ENCODE data around the gene ENTPD3. TPM values are rescaled to one million over a fixed set of nuclear protein-coding genes. Genes with fewer than 3 reads are reported as not detected.

The ENTPD3 gene
- total RNA-seq, 1 experiment from 2014 or later: not detected

DNA sequence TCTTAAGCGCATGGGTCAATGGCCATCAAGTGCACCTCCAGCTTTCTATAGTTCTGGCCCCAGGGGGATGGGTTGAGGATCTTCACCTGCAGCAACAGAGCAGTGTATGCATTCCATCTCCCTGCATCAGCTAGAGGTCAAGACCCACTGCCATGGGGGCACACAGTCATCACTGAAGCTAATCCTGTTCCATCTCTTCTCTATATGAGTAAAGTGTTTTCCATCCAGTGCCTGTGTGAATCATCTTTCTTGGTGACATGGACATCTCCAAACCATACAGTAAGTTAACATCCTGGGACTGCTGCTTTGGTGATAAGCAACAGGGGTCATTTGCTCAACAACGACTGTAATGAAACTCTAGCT is 4.4 kb upstream of the ENTPD3 start:
- no peaks in the 10 kb centered on the region for H3K4me1 ChIP-seq (replicated peaks)
- H3K27me3 ChIP-seq (replicated peaks): no peaks in the 10 kb centered on the region
- H3K36me3 ChIP-seq: no peaks in the 10 kb centered on the region
- no peak for DNase-seq (ENCODE audit: low read depth in 1 of 2, low spot score in 2 of 2)
- H3K27ac ChIP-seq: no peak overlapping the region
- H3K9me3 ChIP-seq (replicated peaks): no peaks in the 10 kb centered on the region
- H3K4me3 ChIP-seq: no peak overlapping the region

DNA sequence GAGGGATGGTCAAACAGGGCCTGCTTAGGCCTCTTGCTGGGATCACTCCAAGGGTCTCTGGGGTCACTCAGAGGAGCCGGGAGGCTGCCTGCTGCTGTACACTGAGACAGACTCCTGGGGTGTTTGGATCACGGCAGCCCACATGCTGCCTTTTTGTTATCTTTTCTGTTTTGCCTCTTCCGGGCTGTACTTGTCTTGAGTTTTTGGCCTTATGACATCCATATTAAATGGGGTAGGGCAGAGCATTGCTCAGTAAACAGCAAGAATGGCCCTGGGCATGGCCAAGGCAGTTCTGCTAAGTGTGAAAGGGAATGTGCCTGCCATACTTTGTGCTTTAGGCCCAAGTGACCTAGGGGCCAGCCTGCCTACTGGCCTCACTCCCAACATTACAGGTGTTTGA is 771 bp upstream of the ENTPD3 start:
- no peak for DNase-seq (ENCODE audit: low read depth in 1 of 2, low spot score in 2 of 2)
- H3K9me3 ChIP-seq (replicated peaks): no peaks in the 10 kb centered on the region
- H3K36me3 ChIP-seq: no peaks in the 10 kb centered on the region
- no peak overlapping the region for H3K27ac ChIP-seq
- no peaks in the 10 kb centered on the region for H3K27me3 ChIP-seq (replicated peaks)
- H3K4me3 ChIP-seq: no peak overlapping the region
- no peaks in the 10 kb centered on the region for H3K4me1 ChIP-seq (replicated peaks)

DNA sequence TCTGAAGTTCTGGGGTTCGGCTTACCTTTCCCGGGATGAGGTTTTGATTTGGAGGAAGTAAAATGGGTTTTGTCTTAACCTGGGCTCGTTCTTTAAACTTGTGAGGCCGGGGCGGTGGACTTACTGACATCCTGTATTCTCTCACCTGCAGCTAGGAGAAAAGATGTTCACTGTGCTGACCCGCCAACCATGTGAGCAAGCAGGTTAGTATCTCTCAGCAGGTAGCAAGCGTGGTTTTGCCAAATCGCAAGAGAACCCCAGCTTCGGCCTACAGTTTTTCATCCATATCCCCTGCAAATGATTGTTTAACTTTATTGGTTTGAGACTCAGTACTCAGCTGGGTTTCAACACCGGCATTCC is 891 bp downstream of the ENTPD3 start:
- DNase-seq (ENCODE audit: low read depth in 1 of 2, low spot score in 2 of 2): no peak
- no peaks in the 10 kb centered on the region for H3K4me1 ChIP-seq (replicated peaks)
- no peaks in the 10 kb centered on the region for H3K36me3 ChIP-seq
- no peaks in the 10 kb centered on the region for H3K9me3 ChIP-seq (replicated peaks)
- no peak overlapping the region for H3K4me3 ChIP-seq
- H3K27ac ChIP-seq: no peak overlapping the region
- H3K27me3 ChIP-seq (replicated peaks): no peaks in the 10 kb centered on the region

DNA sequence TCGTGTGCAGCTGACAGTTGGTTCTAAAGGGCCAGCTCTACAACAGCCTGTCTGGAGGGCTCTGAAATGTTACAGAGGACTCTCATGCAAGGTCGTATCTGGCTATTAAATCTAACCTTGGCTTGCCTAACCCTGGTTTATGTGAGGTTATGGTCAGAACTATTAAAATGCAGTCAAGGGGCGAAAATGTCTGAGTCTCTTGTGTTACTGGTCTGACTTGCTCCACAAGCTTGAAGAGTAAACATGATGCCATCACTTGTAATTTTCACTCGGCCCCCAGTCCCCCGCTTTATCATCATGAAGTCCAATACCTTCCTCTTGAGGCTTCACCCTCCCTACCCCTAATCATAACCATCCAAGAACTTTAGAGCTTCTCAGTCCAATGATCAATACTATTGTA is 9.4 kb downstream of the ENTPD3 start:
- Histone ChIP-seq H3K4me3 (no peak overlapping the region), H3K4me1 (replicated peaks) (no peaks in the 10 kb centered on the region), H3K36me3 (no peaks in the 10 kb centered on the region), H3K27ac (no peak overlapping the region), H3K27me3 (replicated peaks) (no peaks in the 10 kb centered on the region), H3K9me3 (replicated peaks) (no peaks in the 10 kb centered on the region)
- no peak for DNase-seq (ENCODE audit: low read depth in 1 of 2, low spot score in 2 of 2)

DNA sequence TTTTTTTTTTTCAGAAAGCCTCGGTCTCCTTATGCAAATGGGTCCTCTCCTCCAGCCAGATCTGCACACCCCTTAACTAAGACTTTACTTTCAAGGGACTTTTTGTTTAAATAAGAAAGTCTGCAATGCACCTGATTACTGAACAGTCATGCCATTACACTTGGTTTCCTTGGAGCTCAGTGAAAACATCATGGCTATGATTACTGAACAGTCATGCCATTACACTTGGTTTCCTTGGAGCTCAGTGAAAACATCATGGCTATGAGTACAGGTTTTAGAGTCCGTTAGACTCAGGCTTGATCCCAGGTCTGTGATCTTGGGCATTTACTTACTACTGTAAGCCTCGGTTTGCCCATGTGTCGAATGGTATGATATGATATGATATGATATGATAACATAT is 10.1 kb downstream of the ENTPD3 start:
- Histone ChIP-seq H3K27ac (no peak overlapping the region), H3K27me3 (replicated peaks) (no peaks in the 10 kb centered on the region), H3K9me3 (replicated peaks) (no peaks in the 10 kb centered on the region), H3K4me3 (no peak overlapping the region), H3K36me3 (no peaks in the 10 kb centered on the region), H3K4me1 (replicated peaks) (no peaks in the 10 kb centered on the region)
- DNase-seq (ENCODE audit: low read depth in 1 of 2, low spot score in 2 of 2): no peak

DNA sequence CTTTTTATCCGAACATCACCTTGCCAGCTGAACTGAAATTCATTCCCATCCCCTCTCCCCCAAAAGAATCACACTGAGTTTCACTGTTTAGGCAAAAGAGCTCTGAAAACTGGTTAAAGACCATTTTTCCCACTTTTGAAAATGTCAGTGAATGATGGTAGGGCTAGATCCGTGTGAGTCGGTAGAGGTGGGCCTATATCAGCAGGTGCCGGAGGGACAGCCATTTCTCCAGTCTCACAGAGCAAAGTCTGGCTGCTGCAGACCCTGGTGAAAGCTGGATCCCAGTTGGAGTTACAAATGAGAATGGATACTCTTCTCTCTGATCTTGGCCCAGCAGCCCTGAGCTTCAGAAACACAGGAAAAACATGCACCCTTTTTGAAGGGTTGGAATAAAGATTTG is 10.9 kb downstream of the ENTPD3 start:
- no peak for DNase-seq (ENCODE audit: low read depth in 1 of 2, low spot score in 2 of 2)
- Histone ChIP-seq H3K36me3 (no peaks in the 10 kb centered on the region), H3K9me3 (replicated peaks) (no peaks in the 10 kb centered on the region), H3K4me1 (replicated peaks) (no peaks in the 10 kb centered on the region), H3K27ac (no peak overlapping the region), H3K4me3 (no peak overlapping the region), H3K27me3 (replicated peaks) (no peaks in the 10 kb centered on the region)

DNA sequence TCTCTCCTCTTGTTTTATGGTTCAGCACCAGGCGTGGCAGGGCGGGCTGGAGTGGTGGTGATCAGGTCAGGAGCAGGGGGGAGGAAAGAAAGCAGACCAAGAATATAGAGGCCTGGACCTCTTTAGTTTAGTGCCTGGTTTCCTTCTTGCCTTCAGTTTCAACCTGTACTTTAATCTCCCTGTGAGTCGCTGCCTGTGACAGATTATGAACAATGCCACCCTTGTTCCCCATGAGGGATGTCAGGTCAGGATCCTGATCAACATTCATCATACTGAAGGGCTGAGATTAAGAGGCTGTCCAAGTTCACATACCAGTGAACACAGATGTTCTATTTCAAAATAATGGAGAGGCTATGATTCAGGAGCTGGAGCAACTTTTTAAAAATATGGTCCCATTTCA is 11.4 kb downstream of the ENTPD3 start:
- Histone ChIP-seq H3K4me3 (no peak overlapping the region), H3K9me3 (replicated peaks) (no peaks in the 10 kb centered on the region)
- DNase-seq (ENCODE audit: low read depth in 1 of 2, low spot score in 2 of 2): no peak

DNA sequence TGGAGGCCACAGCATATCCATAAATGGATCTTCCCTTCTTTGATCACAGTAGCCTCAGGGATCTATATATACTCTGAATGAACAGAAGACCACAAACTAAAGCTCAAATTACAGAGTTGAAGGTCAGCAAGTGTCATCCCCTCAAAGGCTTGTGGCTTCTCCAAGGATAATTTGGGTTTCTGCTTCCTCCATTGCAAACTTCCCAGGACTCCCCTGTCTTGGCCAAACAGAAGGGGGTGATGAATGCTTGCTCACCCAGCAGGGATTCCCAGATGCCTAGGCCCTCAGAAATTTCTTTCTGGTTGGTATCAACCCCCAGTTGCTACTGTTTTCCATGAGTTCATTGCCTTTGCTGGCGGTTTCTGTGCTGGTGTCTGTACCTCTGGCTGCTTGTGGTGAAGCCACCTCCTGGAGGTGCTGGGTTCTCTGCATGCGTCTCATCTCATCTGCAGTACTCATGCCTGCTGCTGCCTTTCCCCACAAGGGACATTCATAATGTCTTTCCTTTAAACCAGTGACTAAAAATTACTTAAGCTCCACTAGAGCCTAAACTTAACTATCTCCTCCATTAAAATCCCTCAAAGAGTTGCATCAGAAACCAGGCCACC is 17.7 kb downstream of the ENTPD3 start:
- no peak for DNase-seq (ENCODE audit: low read depth in 1 of 2, low spot score in 2 of 2)
- Histone ChIP-seq H3K27me3 (replicated peaks) (no peaks in the 10 kb centered on the region), H3K4me1 (replicated peaks) (no peaks in the 10 kb centered on the region), H3K4me3 (no peak overlapping the region), H3K36me3 (no peaks in the 10 kb centered on the region), H3K27ac (no peak overlapping the region), H3K9me3 (replicated peaks) (no peaks in the 10 kb centered on the region)

More for the DNA sequence above, 11.4 kb downstream of the ENTPD3 start:
- Histone ChIP-seq H3K36me3 (no peaks in the 10 kb centered on the region), H3K4me1 (replicated peaks) (no peaks in the 10 kb centered on the region), H3K27me3 (replicated peaks) (no peaks in the 10 kb centered on the region), H3K27ac (no peak overlapping the region)

DNA sequence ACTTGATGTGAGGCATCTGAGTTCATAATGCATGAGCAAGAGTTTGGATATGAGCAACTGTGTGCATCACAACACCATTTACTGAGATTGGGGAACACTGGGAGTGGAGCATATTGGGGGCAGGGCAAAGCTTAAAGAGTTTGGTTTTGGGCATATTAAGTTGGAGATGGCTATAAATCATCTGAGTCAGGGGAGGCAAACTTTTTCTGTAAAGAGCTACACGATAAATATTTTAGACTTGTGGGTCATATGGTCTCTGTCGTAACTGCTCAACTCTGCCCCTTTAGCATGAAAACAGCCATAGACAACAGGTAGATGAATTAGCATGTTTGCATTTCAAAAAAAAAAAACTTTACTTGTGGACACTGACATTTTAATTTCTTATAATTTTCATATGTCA is 20.0 kb downstream of the ENTPD3 start:
- no peak overlapping the region for H3K4me3 ChIP-seq
- H3K36me3 ChIP-seq: no peaks in the 10 kb centered on the region
- H3K27me3 ChIP-seq (replicated peaks): no peaks in the 10 kb centered on the region
- H3K9me3 ChIP-seq (replicated peaks): no peaks in the 10 kb centered on the region
- H3K4me1 ChIP-seq (replicated peaks): no peaks in the 10 kb centered on the region
- no peak overlapping the region for H3K27ac ChIP-seq
- DNase-seq (ENCODE audit: low read depth in 1 of 2, low spot score in 2 of 2): no peak

DNA sequence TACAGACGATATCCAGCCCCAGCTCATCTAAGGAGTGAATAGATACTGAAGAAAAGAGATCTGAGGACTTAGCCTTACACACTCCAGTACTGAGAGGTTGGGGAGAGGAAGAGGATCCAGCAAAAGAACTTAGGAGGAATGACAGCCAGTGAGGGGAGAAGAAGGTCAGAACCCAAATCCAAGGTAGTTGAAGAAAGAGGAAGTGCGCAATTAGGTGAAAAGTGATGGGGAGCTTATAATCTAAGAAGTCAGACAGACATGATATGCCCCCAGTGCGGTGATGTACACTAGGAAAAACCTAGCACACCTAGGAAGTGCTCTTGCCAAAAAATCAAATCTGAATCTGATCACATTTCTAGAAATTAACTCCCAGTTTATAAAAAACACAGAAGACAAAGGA is 20.6 kb downstream of the ENTPD3 start:
- Histone ChIP-seq H3K9me3 (replicated peaks) (no peaks in the 10 kb centered on the region), H3K36me3 (no peaks in the 10 kb centered on the region), H3K27ac (no peak overlapping the region), H3K4me3 (no peak overlapping the region), H3K27me3 (replicated peaks) (no peaks in the 10 kb centered on the region), H3K4me1 (replicated peaks) (no peaks in the 10 kb centered on the region)
- no peak for DNase-seq (ENCODE audit: low read depth in 1 of 2, low spot score in 2 of 2)

DNA sequence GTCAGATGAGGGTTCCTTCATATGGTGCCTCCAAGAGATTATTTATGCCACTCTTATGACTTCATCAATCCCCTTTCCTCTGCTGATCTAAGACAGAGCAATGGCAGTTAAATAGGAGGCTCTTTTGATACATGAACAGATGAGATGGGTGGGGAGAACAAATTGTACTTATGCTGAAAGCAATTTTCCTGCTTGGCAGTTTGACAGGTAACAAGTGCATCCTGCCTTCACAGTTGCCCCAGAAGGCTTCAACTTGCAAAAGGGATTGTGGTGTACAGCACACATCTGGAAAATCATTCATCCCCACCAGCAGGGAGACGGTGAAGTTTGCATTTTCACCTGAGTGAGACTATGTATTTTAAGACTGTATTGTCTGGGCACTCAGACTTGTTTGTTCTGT is 27.3 kb downstream of the ENTPD3 start:
- no peaks in the 10 kb centered on the region for H3K36me3 ChIP-seq
- no peaks in the 10 kb centered on the region for H3K4me1 ChIP-seq (replicated peaks)
- no peak for DNase-seq (ENCODE audit: low read depth in 1 of 2, low spot score in 2 of 2)
- no peaks in the 10 kb centered on the region for H3K9me3 ChIP-seq (replicated peaks)
- H3K4me3 ChIP-seq: no peak overlapping the region
- H3K27ac ChIP-seq: no peak overlapping the region
- H3K27me3 ChIP-seq (replicated peaks): no peaks in the 10 kb centered on the region

DNA sequence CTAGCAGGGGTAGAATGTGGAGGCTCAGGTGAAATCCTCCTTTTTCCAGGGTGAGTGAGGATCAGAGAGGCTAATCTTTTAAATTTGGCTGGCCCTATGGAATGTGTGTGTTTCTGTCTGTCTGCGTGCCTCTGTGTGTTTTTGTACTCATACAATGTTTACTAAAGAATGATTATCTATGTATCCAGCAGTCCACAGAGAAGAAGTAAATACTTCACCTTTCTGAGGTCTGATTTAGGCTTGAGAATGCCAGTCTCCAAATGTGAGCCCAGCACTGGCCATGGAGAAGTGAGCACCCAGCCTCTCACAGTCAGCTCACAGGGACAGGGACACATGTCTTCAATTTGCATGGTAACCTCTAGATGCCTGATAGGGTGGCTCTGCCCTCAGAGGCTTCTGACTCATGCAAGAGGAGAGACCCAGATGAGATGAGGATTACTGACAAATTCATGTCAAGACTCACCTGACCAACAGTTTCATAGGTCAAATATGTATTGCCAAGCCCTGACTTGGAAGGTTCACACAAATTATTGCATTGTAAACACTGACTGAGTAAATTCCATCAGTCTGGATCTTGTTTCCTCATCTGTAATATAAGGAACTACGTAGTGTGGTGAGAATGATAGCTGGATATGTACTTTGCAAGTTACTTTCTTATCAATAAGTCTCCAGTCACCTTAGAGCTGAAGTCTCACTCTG is 31.0 kb downstream of the ENTPD3 start:
- no peak for DNase-seq (ENCODE audit: low read depth in 1 of 2, low spot score in 2 of 2)
- H3K27me3 ChIP-seq (replicated peaks): no peaks in the 10 kb centered on the region
- no peak overlapping the region for H3K4me3 ChIP-seq
- no peak overlapping the region for H3K27ac ChIP-seq
- H3K36me3 ChIP-seq: no peaks in the 10 kb centered on the region
- no peaks in the 10 kb centered on the region for H3K9me3 ChIP-seq (replicated peaks)
- no peaks in the 10 kb centered on the region for H3K4me1 ChIP-seq (replicated peaks)

DNA sequence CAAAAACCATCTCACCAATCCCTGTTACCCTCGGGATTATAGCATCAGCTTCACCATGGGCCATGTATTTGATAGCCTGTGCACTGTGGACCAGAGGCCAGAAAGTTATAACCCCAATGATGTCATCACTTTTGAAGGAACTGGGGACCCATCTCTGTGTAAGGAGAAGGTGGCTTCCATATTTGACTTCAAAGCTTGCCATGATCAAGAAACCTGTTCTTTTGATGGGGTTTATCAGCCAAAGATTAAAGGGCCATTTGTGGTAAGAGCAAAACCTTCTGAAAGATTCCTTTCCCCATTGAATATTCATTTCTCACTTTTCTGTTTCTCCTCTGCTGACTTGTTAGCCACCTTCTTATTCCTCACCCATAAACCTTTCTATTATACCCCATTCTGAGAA is 35.9 kb downstream of the ENTPD3 start:
- no peaks in the 10 kb centered on the region for H3K27me3 ChIP-seq (replicated peaks)
- no peak for DNase-seq (ENCODE audit: low read depth in 1 of 2, low spot score in 2 of 2)
- no peaks in the 10 kb centered on the region for H3K4me1 ChIP-seq (replicated peaks)

DNA sequence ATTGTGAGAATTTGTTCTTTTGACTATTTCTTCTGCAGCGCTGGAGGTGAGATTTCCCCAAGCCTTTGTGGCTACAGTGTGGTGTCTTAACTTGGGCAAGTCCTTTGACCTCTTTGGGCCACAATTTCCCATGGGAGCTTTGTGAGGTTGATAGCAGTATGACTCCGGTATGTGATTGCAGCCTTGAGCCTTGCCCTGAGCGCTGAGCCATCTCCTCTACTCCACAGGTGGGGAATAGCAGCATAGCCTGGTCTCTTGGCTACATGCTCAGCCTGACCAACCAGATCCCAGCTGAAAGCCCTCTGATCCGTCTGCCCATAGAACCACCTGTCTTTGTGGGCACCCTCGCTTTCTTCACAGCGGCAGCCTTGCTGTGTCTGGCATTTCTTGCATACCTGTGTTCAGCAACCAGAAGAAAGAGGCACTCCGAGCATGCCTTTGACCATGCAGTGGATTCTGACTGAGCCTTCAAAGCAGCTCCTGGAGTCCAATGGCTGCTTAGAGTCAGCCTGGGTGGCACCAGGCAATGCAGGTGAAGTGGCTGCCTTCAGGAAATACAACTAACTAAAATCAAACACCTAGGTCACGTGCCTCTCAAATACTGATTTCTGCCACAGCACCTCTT is 40.2 kb downstream of the ENTPD3 start:
- no peak overlapping the region for H3K4me3 ChIP-seq
- no peaks in the 10 kb centered on the region for H3K36me3 ChIP-seq
- H3K9me3 ChIP-seq (replicated peaks): no peaks in the 10 kb centered on the region
- H3K27me3 ChIP-seq (replicated peaks): no peaks in the 10 kb centered on the region
- H3K4me1 ChIP-seq (replicated peaks): no peaks in the 10 kb centered on the region
- no peak for DNase-seq (ENCODE audit: low read depth in 1 of 2, low spot score in 2 of 2)
- no peak overlapping the region for H3K27ac ChIP-seq

More for the DNA sequence above, 35.9 kb downstream of the ENTPD3 start:
- Histone ChIP-seq H3K27ac (no peak overlapping the region), H3K9me3 (replicated peaks) (no peaks in the 10 kb centered on the region), H3K4me3 (no peak overlapping the region), H3K36me3 (no peaks in the 10 kb centered on the region)
